Measurements from ENCODE around the gene DYNC1I1. TPM values are rescaled to one million over a fixed set of nuclear protein-coding genes. Genes with fewer than 3 reads are reported as not detected.

The DYNC1I1 gene
- total and polyA plus RNA-seq, 2 of the 13 experiments (the other 11 are each of a cell fraction or from before 2014, with no cell fraction given), result not detected

DNA sequence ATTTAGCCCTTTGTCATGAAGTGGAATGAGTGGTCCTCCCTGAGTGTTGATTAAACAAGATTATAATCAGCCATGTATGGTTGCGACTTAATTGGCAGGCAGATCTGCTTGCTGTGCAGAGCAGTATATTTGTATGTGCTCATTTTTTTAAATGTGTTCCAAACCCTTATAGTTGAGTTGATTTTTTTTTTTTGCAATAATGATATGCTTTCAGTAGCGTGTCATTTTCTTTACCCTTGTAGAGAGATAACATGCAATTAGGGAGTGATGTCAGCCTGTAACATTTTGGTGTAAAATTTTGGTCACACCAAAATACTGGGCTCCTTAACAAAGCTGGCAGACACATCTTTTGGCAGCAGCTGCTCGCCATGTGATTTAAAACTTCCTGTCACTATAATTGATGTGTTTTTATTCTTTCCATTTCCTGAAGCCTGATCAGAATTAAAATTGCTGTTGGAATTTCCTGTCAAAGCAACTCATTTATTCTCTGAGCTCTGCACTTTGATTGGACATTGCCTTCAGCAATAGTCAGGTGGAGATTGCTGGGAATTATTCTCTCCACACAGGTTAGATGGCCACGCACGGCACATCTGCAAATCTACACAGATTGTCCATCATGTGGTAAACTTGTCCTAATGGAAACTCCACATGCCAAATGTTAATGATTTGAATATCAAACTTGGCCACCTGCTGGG is 125.3 kb downstream of the DYNC1I1 start:
- Histone ChIP-seq H3K4me3 (replicated peaks in 1 of 3; ENCODE audit: insufficient read depth in 1 of 3, low read depth in 2 of 3, low read length in 3 of 3) (no peak overlapping the region), H2AFZ (ENCODE audit: low read length) (no peak overlapping the region), H3K4me2 (ENCODE audit: low read depth, low read length) (no peak overlapping the region), H4K20me1 (ENCODE audit: insufficient read depth, low read length) (no peaks in the 10 kb centered on the region), H3K27ac (ENCODE audit: extremely low read length, insufficient read depth, low read length) (no peak overlapping the region), H3K4me1 (ENCODE audit: insufficient read depth, low read length) (no peaks in the 10 kb centered on the region), H3K79me2 (ENCODE audit: insufficient read depth, low read length) (no peaks in the 10 kb centered on the region), H3K27me3 (ENCODE audit: control insufficient read depth in 1 of 2, insufficient read depth in 2 of 2, low read length in 2 of 2) (no peaks in the 10 kb centered on the region; a peak in 1 of 5 replicates), H3K36me3 (replicated peaks in 1 of 2; ENCODE audit: control insufficient read depth in 1 of 2, insufficient read depth in 2 of 2, low read length in 2 of 2) (no peaks in the 10 kb centered on the region), H3K9me3 (ENCODE audit: low read length) (no peaks in the 10 kb centered on the region), H3K9ac (ENCODE audit: insufficient read depth, low read depth, low read length) (no peak overlapping the region)
- ChIA-PET POLR2A (no interaction called here), CTCF (ENCODE audit: low intra/inter-chr PET ratio, low total read pairs) (no interaction called here)
- WGBS (ENCODE audit: low lambda C conversion rate), result 53% methylated on average over 5 of the region's 5 CpGs
- FAIRE-seq (no peak), DNase-seq (ENCODE audit: low spot score) (no peak), ATAC-seq (no peak)
- BruUV-seq (replicated peaks), result no TSS peak
- intact Hi-C loops (cut with micrococcal nuclease; ENCODE audit: unreplicated experiment), result no loop called here
- TF ChIP-seq HMG20A (CRISPR knock-in tag; IDR thresholded peaks at IDR 0.05; ENCODE audit: borderline replicate concordance) (no peak), MED1 (CRISPR knock-in tag; IDR thresholded peaks at IDR 0.05) (no peak), ZIK1 (CRISPR knock-in tag; IDR thresholded peaks at IDR 0.05; ENCODE audit: borderline replicate concordance, low read depth) (no peak), BRD4 (CRISPR knock-in tag; IDR thresholded peaks at IDR 0.05) (no peak), ATRX (CRISPR knock-in tag; IDR thresholded peaks at IDR 0.05; ENCODE audit: borderline replicate concordance) (no peak), ZNF841 (CRISPR knock-in tag; IDR thresholded peaks at IDR 0.05; ENCODE audit: borderline replicate concordance) (no peak), ESRRA (CRISPR knock-in tag; IDR thresholded peaks at IDR 0.05; ENCODE audit: low read depth) (no peak), ZNF749 (CRISPR knock-in tag; IDR thresholded peaks at IDR 0.05; ENCODE audit: borderline replicate concordance) (no peak)
- in situ Hi-C loops (cut with HindIII; ENCODE audit: extremely low pct_ligation_motif_present, low pct_unique_long_range_greater_than_20kb), result no loop called here

DNA sequence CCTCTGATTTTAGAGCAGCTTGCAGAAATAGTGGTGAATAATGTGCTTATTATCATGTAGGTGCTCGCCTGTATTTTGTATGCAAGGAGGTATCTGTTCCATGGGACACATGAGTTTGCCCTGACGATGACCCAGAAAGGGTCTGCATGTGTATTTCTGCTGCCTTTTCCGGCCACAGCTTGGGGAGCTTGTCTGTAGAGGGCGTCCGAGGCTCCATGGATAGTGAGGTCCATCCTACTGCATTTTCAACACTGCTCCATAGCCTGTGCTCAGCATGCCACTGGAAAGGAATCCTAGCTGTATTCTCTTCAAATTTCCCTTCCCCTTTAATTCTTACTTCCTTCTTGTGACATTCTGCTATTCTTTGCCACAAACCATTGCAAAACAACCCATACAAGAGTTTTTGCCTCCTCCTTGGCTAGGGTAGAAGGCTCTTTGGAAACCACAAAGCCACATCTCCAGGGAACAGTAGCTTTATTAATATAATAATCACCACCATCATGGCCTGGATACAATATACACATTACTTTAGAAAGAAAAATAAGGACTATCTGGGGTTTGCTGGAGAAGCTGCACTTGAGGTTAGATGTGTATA is 127.7 kb downstream of the DYNC1I1 start:
- Histone ChIP-seq H4K20me1 (ENCODE audit: insufficient read depth, low read length) (no peaks in the 10 kb centered on the region), H2AFZ (ENCODE audit: low read length) (no peak overlapping the region), H3K36me3 (replicated peaks in 1 of 2; ENCODE audit: control insufficient read depth in 1 of 2, insufficient read depth in 2 of 2, low read length in 2 of 2) (no peaks in the 10 kb centered on the region), H3K9ac (ENCODE audit: insufficient read depth, low read depth, low read length) (no peak overlapping the region), H3K4me1 (ENCODE audit: insufficient read depth, low read length) (no peaks in the 10 kb centered on the region), H3K4me3 (replicated peaks in 1 of 3; ENCODE audit: insufficient read depth in 1 of 3, low read depth in 2 of 3, low read length in 3 of 3) (no peak overlapping the region), H3K27me3 (ENCODE audit: control insufficient read depth in 1 of 2, insufficient read depth in 2 of 2, low read length in 2 of 2) (no peaks in the 10 kb centered on the region; a peak in 1 of 5 replicates), H3K9me3 (ENCODE audit: low read length) (no peaks in the 10 kb centered on the region), H3K4me2 (ENCODE audit: low read depth, low read length) (no peak overlapping the region), H3K79me2 (ENCODE audit: insufficient read depth, low read length) (no peaks in the 10 kb centered on the region), H3K27ac (ENCODE audit: extremely low read length, insufficient read depth, low read length) (no peak overlapping the region)
- TF ChIP-seq, protein P1, sequence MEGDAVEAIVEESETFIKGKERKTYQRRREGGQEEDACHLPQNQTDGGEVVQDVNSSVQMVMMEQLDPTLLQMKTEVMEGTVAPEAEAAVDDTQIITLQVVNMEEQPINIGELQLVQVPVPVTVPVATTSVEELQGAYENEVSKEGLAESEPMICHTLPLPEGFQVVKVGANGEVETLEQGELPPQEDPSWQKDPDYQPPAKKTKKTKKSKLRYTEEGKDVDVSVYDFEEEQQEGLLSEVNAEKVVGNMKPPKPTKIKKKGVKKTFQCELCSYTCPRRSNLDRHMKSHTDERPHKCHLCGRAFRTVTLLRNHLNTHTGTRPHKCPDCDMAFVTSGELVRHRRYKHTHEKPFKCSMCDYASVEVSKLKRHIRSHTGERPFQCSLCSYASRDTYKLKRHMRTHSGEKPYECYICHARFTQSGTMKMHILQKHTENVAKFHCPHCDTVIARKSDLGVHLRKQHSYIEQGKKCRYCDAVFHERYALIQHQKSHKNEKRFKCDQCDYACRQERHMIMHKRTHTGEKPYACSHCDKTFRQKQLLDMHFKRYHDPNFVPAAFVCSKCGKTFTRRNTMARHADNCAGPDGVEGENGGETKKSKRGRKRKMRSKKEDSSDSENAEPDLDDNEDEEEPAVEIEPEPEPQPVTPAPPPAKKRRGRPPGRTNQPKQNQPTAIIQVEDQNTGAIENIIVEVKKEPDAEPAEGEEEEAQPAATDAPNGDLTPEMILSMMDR (CRISPR knock-in tag; IDR thresholded peaks at IDR 0.05), result peak; percentile 29
- no peak for TF ChIP-seq TBX3 (IDR thresholded peaks at IDR 0.05; ENCODE audit: borderline replicate concordance)
- DNase-seq (ENCODE audit: low spot score) (peak; percentile 3), FAIRE-seq (no peak), ATAC-seq (peak; percentile 83)
- CTCF ChIA-PET (ENCODE audit: low intra/inter-chr PET ratio, low total read pairs), result no interaction called here
- POLR2A ChIA-PET, result no interaction called here
- in situ Hi-C loops (cut with HindIII; ENCODE audit: extremely low pct_ligation_motif_present, low pct_unique_long_range_greater_than_20kb) (loop anchor here (25.0 kb wide), 3 partner anchors 862 to 1937 kb away; no protein-coding TSS in a partner anchor), intact Hi-C loops (cut with micrococcal nuclease; ENCODE audit: unreplicated experiment) (no loop called here)
- 2% methylated on average over 5 of the region's 5 CpGs for WGBS (ENCODE audit: low lambda C conversion rate)
- no TSS peak for BruUV-seq (replicated peaks)

Data from HepG2 (cell line).